Subcutaneous abdominal adipose tissue (tissue), 5 donors: Measurements from ENCODE around the gene UNKL.

Source experiments
- H3K27ac ChIP-seq: one replicate; pipeline ENCODE4 v1.7.0; 2013; ENCODE audit warnings: low read depth, mild to moderate bottlenecking, inconsistent platforms, low read length, moderate library complexity
- H3K27me3 ChIP-seq, 5 donors: one replicate each; pipeline ENCODE4 v1.7.0; 2013; ENCODE audit warnings: low read length in 5 of 5, inconsistent platforms in 1 of 5; ENCODE audit not compliant: control insufficient read depth in 5 of 5, insufficient read depth in 4 of 5
- H3K36me3 ChIP-seq, 5 donors: one replicate each; pipeline ENCODE4 v1.7.0; 2013; ENCODE audit warnings: low read length in 5 of 5; ENCODE audit not compliant: control insufficient read depth in 5 of 5, insufficient read depth in 5 of 5
- H3K4me1 ChIP-seq, 5 donors: one replicate each; pipeline ENCODE4 v1.7.0; 2013; ENCODE audit warnings: low read length in 5 of 5, mild to moderate bottlenecking in 3 of 5, moderate library complexity in 1 of 5; ENCODE audit not compliant: control insufficient read depth in 5 of 5, insufficient read depth in 5 of 5
- H3K4me3 ChIP-seq, 5 donors: one replicate each; pipeline ENCODE4 v1.7.0; 2013; ENCODE audit warnings: low read length in 5 of 5, low read depth in 1 of 5
- H3K9ac ChIP-seq, 5 donors: one replicate each; pipeline ENCODE4 v1.7.0; 2013; ENCODE audit warnings: low read length in 5 of 5, mild to moderate bottlenecking in 4 of 5, moderate library complexity in 3 of 5
- H3K9me3 ChIP-seq, 5 donors: one replicate each; pipeline ENCODE4 v1.7.0; 2013; ENCODE audit warnings: low read length in 5 of 5; ENCODE audit not compliant: control insufficient read depth in 5 of 5
- donor health status: healthy.
- donor health status: healthy.
- donor health status: healthy.
- donor health status: healthy.
- donor health status: healthy.

The UNKL gene

DNA sequence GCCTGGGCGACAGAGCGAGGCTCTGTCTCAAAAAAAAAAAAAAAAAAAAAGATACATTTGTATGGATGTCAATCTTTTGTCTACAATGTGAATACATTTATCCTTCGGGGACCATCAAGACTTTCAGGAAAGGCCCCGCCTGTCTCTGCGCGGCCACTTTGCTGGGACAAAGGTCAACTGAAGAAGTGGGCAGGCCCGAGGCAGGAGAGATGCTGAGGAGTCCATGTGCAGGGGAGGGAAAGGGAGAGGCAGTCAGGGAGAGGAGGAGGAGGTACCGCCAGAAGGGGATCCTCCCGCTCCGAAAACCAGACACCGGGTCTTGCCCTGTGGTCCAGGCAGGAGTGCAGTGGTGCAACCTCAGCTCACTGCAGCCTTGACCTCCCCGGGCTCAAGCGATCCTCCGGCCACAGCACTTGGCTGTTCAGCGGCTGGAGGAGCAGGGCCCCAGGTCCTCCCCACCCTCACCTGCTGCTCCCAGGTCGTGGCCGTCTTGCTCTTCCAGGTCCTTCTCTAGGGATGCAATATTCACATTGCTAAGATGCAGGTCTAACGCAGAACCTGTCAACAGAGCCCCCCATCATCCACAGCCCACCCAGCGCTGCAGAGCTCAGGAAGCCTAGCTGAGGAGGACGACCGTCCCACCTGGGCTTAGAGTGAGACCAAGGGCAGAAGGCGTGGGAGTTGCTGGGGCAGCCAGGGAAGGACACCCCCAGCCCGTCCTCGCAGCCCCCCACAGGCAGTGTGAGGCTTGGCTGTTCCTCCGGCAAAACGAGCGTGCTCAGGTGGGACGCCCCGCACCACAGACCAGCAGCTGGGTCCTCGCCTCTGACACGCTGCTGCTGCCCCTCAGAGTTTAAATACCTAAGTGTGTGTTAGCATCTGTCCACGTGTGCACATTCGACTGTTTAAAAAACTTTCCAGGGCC is 43.2 kb downstream of the UNKL start:
- Histone ChIP-seq H3K9ac (no peak overlapping the region), H3K4me3 (no peak overlapping the region), H3K36me3 (peaks cover 0 to 60% (median 47%) of the 10 kb centered on the region in 5 donors), H3K27ac (no peak overlapping the region), H3K27me3 (no peaks in the 10 kb centered on the region), H3K9me3 (no peaks in the 10 kb centered on the region), H3K4me1 (peaks cover 0 to 7% (median 0%) of the 10 kb centered on the region in 5 donors)

DNA sequence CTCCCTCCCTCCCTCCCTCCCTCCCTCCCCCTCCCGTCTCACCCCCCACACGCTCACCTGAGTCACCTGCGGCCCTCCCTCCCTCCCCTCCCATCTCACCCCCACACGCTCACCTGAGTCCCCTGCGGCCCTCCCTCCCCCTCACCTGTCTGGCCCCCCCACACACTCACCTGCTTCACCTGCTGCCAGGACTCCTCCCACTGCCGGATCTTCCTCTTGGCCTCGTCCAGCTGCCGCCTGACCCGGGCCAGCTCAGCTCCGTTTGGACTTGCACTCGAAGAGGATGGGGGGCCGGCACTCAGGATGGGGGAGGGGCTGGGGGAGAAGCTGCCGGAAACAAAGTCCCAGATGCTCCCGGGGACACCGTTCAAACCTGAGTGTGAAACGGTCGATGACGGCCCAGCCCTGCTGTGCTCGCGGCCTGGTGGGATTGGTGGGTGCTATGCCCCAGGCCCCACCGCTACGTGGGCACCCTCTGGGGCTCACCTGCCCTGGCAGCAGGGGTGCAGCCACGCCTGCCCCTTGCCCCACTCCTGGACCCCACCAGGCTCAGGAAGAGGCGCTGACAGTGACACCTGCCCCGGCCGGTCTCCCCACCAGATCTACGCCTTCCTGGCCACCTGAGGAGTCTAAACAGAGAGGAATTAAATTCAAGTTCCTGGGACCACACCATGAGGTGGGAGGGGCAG is 46.9 kb downstream of the UNKL start:
- Histone ChIP-seq H3K9ac (no peak overlapping the region), H3K9me3 (no peaks in the 10 kb centered on the region), H3K4me1 (peaks cover 0 to 7% (median 0%) of the 10 kb centered on the region in 5 donors), H3K27ac (no peak overlapping the region), H3K27me3 (no peaks in the 10 kb centered on the region), H3K36me3 (peaks cover 0 to 71% (median 59%) of the 10 kb centered on the region in 5 donors), H3K4me3 (no peak overlapping the region)

DNA sequence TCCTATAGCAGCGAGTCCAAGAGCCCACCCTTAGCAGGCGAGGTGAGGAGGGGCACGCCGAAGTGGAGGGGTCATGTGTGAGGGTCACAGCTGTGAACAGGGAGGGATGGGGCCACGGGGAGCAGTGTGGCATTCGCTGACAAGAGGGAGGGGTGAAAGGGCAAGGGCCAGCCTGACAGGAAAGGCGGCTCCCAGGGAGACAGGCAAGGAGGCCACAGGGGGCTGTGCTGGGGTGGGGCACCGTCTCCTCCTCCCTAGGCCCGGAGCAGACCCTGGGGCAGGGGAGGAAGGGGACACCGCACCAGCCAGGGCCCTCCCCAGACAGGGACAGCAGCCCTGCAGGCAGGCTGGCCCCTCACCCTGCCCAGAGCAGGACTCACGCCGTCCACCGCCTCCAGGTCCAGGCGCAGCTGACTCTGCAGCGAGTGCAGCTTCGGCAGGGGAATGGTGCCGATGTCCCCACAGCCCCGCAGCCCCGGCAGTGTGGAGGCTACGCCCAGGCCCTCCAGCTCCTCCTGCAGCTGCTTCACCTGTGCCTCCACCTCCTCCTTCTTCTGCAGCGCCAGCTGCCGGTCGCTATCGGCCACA is 47.7 kb downstream of the UNKL start:
- peaks cover 0 to 7% (median 0%) of the 10 kb centered on the region in 5 donors for H3K4me1 ChIP-seq
- peaks cover 0 to 75% (median 68%) of the 10 kb centered on the region in 5 donors for H3K36me3 ChIP-seq
- no peak overlapping the region for H3K27ac ChIP-seq
- H3K9ac ChIP-seq, result no peak overlapping the region
- no peak overlapping the region for H3K4me3 ChIP-seq
- H3K9me3 ChIP-seq, result no peaks in the 10 kb centered on the region
- no peaks in the 10 kb centered on the region for H3K27me3 ChIP-seq

DNA sequence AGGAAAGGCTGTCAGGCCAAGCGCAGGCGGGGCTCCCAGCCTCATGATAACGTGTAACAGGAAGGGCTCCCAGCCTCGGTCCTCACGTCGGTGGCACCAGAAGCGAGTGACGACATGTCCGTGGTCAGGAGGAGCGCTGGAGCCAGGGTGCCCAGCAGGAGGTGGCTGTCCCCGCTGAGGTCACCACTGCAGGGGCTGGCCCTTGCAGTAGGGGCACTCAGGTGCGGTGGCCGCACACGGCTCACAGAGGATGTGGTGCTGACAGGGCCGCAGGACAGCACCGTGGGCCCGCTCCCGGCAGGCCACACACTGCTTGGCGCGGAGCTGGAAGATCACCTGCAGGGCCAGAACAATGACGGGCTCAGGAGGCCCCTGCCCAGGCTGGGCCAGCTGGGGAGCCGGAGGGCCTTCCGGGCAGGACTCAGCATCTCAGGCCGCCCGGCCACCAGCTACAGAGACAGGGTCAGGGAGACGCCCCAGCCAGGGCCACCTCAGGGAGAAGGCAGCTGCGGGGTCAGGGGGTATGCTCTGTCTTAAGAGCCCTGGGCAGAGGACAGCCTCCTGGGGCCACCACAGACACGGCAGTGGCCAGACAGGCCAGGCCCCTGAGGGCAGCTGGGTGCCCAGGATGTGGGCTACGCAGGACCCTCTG is 48.3 kb downstream of the UNKL start:
- H3K9ac ChIP-seq, result no peak overlapping the region
- peaks cover 0 to 74% (median 66%) of the 10 kb centered on the region in 5 donors for H3K36me3 ChIP-seq
- H3K9me3 ChIP-seq, result no peaks in the 10 kb centered on the region
- peaks cover 0 to 3% (median 0%) of the 10 kb centered on the region in 5 donors for H3K4me1 ChIP-seq
- no peak overlapping the region for H3K4me3 ChIP-seq
- no peaks in the 10 kb centered on the region for H3K27me3 ChIP-seq
- H3K27ac ChIP-seq, result no peak overlapping the region

DNA sequence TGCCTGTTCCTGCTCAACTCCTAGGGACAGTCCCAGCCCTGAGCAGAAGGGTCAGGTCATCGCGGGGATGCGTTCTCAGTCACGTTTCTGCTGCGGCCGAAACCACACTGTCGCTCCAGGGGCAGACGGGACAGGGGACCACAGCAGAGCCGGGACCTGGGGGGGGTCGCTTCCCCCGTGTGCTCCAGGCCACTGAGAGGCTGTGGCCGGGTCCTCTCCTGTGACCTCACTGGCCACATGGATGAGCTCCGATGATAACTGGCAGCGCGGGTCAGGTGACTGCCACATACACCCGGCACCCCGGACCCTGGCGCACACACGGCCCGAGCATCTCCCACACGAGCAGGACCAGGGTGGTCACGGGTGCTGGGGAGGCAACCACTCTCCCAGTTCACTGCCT is 50.0 kb downstream of the UNKL start:
- Histone ChIP-seq H3K9ac (no peak overlapping the region), H3K27me3 (no peaks in the 10 kb centered on the region), H3K4me1 (no peaks in the 10 kb centered on the region), H3K9me3 (no peaks in the 10 kb centered on the region), H3K36me3 (peaks cover 0 to 79% (median 67%) of the 10 kb centered on the region in 5 donors), H3K27ac (no peak overlapping the region), H3K4me3 (no peak overlapping the region)

DNA sequence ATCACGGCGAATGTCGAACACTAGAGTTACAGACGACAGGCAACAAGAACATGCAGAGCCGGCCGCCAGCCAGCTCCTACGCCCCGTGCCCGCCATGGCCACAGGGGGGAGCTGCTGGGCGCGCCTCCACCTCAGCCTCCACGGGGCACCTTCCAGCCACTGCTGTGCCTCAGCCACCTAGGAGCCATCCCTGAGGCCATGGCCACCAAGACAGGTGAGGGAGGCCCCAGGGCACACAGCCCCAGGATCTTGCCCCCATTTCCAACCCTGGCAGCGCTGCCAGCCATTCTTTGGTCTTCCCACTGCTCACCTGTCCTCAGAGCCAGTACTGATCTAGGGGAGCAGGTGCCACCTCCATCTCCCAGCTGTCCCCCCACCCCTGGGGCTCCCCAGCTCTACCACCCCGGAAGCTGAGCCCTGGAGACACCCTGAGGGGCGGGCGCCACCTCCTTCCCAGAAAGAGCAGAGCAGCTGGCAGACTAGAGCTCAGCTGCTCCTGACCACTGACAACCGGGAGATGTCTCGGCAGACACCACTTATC is 50.9 kb downstream of the UNKL start:
- Histone ChIP-seq H3K4me1 (no peaks in the 10 kb centered on the region), H3K9ac (no peak overlapping the region), H3K27ac (no peak overlapping the region), H3K36me3 (peaks cover 0 to 84% (median 69%) of the 10 kb centered on the region in 5 donors), H3K27me3 (no peaks in the 10 kb centered on the region), H3K4me3 (no peak overlapping the region), H3K9me3 (no peaks in the 10 kb centered on the region)

DNA sequence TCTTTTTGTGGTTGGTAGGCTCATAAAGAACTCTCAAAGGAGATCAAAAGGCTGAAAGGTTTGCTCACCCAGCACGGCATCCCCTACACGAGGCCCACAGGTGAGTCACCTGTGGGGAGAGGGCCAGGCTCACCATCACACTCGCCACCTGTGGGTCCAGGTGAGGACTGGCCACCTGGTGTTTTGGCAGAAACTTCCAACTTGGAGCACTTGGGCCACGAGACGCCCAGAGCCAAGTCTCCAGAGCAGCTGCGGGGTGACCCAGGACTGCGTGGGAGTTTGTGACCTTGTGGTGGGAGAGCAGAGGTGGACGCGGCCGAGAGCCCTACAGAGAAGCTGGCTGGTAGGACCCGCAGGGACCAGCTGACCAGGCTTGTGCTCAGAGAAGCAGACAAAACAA is 51.7 kb downstream of the UNKL start:
- Histone ChIP-seq H3K9ac (no peak overlapping the region), H3K36me3 (peaks cover 0 to 84% (median 69%) of the 10 kb centered on the region in 5 donors), H3K9me3 (no peaks in the 10 kb centered on the region), H3K4me1 (no peaks in the 10 kb centered on the region), H3K4me3 (no peak overlapping the region), H3K27me3 (no peaks in the 10 kb centered on the region), H3K27ac (no peak overlapping the region)

DNA sequence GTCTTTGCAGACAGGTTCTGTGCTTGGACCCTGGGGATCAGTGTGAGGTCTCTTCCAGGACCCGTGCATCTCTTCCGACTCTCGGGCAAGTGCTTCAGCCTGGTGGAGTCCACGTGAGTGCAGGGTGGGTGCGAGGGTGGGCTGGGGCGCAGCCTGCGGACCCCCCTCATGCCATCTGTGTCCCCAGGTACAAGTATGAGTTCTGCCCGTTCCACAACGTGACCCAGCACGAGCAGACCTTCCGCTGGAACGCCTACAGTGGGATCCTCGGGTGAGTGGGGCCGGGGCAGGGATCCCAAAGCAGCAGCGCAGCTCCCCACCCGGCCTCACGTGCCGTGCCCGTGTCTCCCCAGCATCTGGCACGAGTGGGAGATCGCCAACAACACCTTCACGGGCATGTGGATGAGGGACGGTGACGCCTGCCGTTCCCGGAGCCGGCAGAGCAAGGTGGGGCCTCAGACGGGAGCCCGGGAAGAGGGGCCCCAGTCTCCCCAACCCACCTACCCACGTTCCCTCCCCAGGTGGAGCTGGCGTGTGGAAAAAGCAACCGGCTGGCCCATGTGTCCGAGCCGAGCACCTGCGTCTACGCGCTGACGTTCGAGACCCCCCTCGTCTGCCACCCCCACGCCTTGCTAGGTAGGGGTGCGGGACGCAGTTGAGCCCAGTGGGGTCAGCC is 52.7 kb downstream of the UNKL start:
- no peak overlapping the region for H3K9ac ChIP-seq
- H3K27ac ChIP-seq, result no peak overlapping the region
- no peaks in the 10 kb centered on the region for H3K9me3 ChIP-seq
- H3K4me1 ChIP-seq, result no peaks in the 10 kb centered on the region
- H3K4me3 ChIP-seq, result no peak overlapping the region
- H3K27me3 ChIP-seq, result no peaks in the 10 kb centered on the region
- peaks cover 0 to 80% (median 63%) of the 10 kb centered on the region in 5 donors for H3K36me3 ChIP-seq

DNA sequence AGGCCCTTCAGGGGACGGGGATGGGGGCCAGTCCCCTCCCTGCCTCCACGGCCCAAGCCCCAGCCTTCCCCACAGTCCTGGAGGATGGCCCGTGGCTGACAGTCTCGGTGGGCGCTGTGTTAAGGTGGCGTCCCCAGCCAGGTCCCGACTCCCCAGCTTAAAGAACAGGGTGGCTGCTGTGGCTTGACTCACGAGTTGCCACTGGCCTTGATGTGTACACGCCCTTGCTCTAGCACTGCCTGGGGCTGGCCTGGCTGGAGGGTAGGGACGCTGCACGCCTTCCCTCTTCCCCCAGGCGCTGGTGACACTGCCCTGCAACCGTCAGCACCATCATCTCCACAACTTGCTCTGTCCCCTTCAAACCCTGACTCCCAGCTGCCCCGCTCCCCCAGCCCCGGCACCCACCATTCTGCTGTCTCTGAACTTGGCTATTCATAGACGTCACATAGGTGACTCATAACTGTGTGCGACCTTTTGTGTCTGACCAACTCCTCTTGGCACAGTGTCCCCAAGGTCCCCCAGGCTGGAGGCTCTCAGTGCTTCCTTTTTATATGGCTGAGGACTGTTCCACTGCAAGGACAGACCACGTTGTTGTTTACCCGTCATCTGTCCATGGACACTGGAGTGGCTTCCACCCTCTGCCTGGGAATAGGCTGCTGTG is 56.5 kb downstream of the UNKL start:
- Histone ChIP-seq H3K4me1 (peaks cover 0 to 21% (median 15%) of the 10 kb centered on the region in 5 donors), H3K27ac (no peak overlapping the region), H3K4me3 (no peak overlapping the region), H3K9ac (no peak overlapping the region), H3K9me3 (no peaks in the 10 kb centered on the region), H3K27me3 (no peaks in the 10 kb centered on the region), H3K36me3 (peaks cover 0 to 43% (median 29%) of the 10 kb centered on the region in 5 donors)
